Stomach (tissue), 9 donors: Measurements from ENCODE around the gene RNF2. TPM values are rescaled to one million over a fixed set of nuclear protein-coding genes. Genes with fewer than 3 reads are reported as not detected.

ENCODE experiments used
- DNase-seq, 2 donors: peaks; one replicate each; pipeline versions ENCODE4 v3.0.0 to v3.0.0-alpha.2; 2013 to 2019
- H3K27ac ChIP-seq, 5 donors: fragments of 200-600 bp in 4 of 5; sonication (generic) in 4 of 5; one replicate each; pipeline ENCODE4 v1.5.1; 2013 to 2019; ENCODE audit warnings: mild to moderate bottlenecking in 1 of 5, moderate library complexity in 1 of 5
- H3K27me3 ChIP-seq, 3 donors: fragments of 200-600 bp; sonication (generic); one replicate each; pipeline ENCODE4 v1.5.1; 2017 to 2019; ENCODE audit warnings: mixed run types in 1 of 3
- H3K36me3 ChIP-seq, 4 donors: fragments of 200-600 bp; sonication (generic); 1 replicate in 3 of 4; 2 replicates in 1 of 4; pipeline ENCODE4 v1.5.1; 2016 to 2019
- H3K4me1 ChIP-seq, 4 donors: fragments of 200-600 bp; sonication (generic); one replicate each; pipeline ENCODE4 v1.5.1; 2016 to 2019
- H3K4me3 ChIP-seq, 4 donors: fragments of 200-600 bp; sonication (generic) in 3 of 4; one replicate each; pipeline ENCODE4 v1.5.1; 2016 to 2019; ENCODE audit warnings: mild to moderate bottlenecking in 1 of 4
- H3K9me3 ChIP-seq, 4 donors: fragments of 200-600 bp; sonication (generic); one replicate each; pipeline ENCODE4 v1.5.1; 2016 to 2019
- CTCF ChIP-seq, 7 experiments: fragments of 450-650 bp in 4 of 7; fragments of 200-600 bp in 3 of 7; sonication (generic) in 3 of 7; IDR thresholded peaks; one replicate each; pipeline ENCODE4 v1.5.1; 2016 to 2019; ENCODE audit warnings: antibody characterized with exemption in 7 of 7, control low read depth in 2 of 7, mild to moderate bottlenecking in 1 of 7
- EP300 ChIP-seq: sonication (generic); formaldehyde crosslinking; IDR thresholded peaks from one replicate; pipeline ENCODE4 v1.6.1; 2017; ENCODE audit warnings: antibody characterized with exemption
- POLR2A ChIP-seq, 4 donors: fragments of 450-650 bp; IDR thresholded peaks; one replicate each; pipeline ENCODE4 v1.6.1; 2016; ENCODE audit warnings: antibody characterized with exemption in 4 of 4, control low read depth in 2 of 4, mild to moderate bottlenecking in 1 of 4, moderate library complexity in 1 of 4
- POLR2AphosphoS5 ChIP-seq, 3 donors: sonication (generic); formaldehyde crosslinking; IDR thresholded peaks; one replicate each; pipeline ENCODE4 v1.6.1; 2016; ENCODE audit warnings: antibody characterized with exemption in 3 of 3
- WGBS, 5 donors: extraction: QIAGEN DNeasy Blood & Tissue Kit in 3 of 5; methylation state at CpG; one replicate each; pipeline versions ENCODE4 v1.1.5 to v1.1.7; 2013 to 2018; 5-methylcytosine and 5-hydroxymethylcytosine counted together
- intact Hi-C: fragments of 100-400 bp; cut with DNase I; formaldehyde crosslinking; loops from one replicate; pipeline ENCODE4 v1.15.1; 2023; ENCODE audit warnings: low total_unique reads
- polyA plus RNA-seq, 3 donors: library from polyadenylated mRNA; stranded (reverse); fragments of 200-250 nt; gene quantifications; one replicate each; pipeline ENCODE4 v1.2.3, GENCODE V29; 2013
- total RNA-seq, 5 donors: library from RNA; depleted of rRNA; stranded (reverse); fragments of >200 nt; gene quantifications; one replicate each; pipeline versions ENCODE4 v1.1.0 to v1.2.3, GENCODE V29; 2014 to 2016
- donor health status: healthy with polysubstance abuse.
- donor health status: Bipolar disorder and iron deficiency.
- donor health status: healthy.

RNF2 gene
- total and polyA plus RNA-seq, 8 donors: 0.29 to 76.1 (median 6.4) TPM

- no peak for DNase-seq
- intact Hi-C loops: no loop called here
- H3K27ac ChIP-seq: no peak overlapping the region
- no peaks in the 10 kb centered on the region for H3K36me3 ChIP-seq
- no peaks in the 10 kb centered on the region for H3K27me3 ChIP-seq
- WGBS, 5 donors: 75 to 86% (median 78%) methylated on average over 1 of the region's 1 CpG
- TF ChIP-seq POLR2A (IDR thresholded peaks at IDR 0.05) (no peak), POLR2AphosphoS5 (IDR thresholded peaks at IDR 0.05) (no peak), CTCF (IDR thresholded peaks at IDR 0.05) (no peak), EP300 (no peak)
- no peaks in the 10 kb centered on the region for H3K4me1 ChIP-seq
- H3K9me3 ChIP-seq: no peaks in the 10 kb centered on the region
- H3K4me3 ChIP-seq: no peak overlapping the region
Observed at GRCh38 chr1:185035258-185035657, 10.1 kb upstream of the RNF2 start.

- WGBS, 5 donors: 82 to 91% (median 85%) methylated on average over 7 of the region's 7 CpGs
- TF ChIP-seq POLR2AphosphoS5 (IDR thresholded peaks at IDR 0.05) (no peak), POLR2A (IDR thresholded peaks at IDR 0.05) (no peak), CTCF (IDR thresholded peaks at IDR 0.05) (no peak), EP300 (no peak)
- H3K36me3 ChIP-seq: no peaks in the 10 kb centered on the region
- H3K4me3 ChIP-seq: no peak overlapping the region
- intact Hi-C loops: no loop called here
- H3K27ac ChIP-seq: no peak overlapping the region
- no peaks in the 10 kb centered on the region for H3K4me1 ChIP-seq
- no peak for DNase-seq
- no peaks in the 10 kb centered on the region for H3K27me3 ChIP-seq
- no peaks in the 10 kb centered on the region for H3K9me3 ChIP-seq
Observed at GRCh38 chr1:185038813-185039376, 6.5 kb upstream of the RNF2 start.

- no peaks in the 10 kb centered on the region for H3K27me3 ChIP-seq
- H3K4me1 ChIP-seq: peaks cover 0 to 6% (median 2%) of the 10 kb centered on the region in 4 donors
- no peaks in the 10 kb centered on the region for H3K9me3 ChIP-seq
- intact Hi-C loops: no loop called here
- H3K4me3 ChIP-seq: no peak overlapping the region
- no peak for DNase-seq
- no peak overlapping the region for H3K27ac ChIP-seq
- 83 to 88% (median 85%) methylated on average over 4 of the region's 4 CpGs for WGBS, 5 donors
- no peaks in the 10 kb centered on the region for H3K36me3 ChIP-seq
- TF ChIP-seq EP300 (no peak), POLR2AphosphoS5 (IDR thresholded peaks at IDR 0.05) (no peak), POLR2A (IDR thresholded peaks at IDR 0.05) (no peak), CTCF (IDR thresholded peaks at IDR 0.05) (no peak)
Observed at GRCh38 chr1:185039726-185040407, 5.5 kb upstream of the RNF2 start.

- intact Hi-C loops: no loop called here
- WGBS, 5 donors: 41 to 79% (median 66%) methylated on average over 1 of the region's 1 CpG
- peaks cover 0 to 7% (median 3%) of the 10 kb centered on the region in 4 donors for H3K4me1 ChIP-seq
- no peak overlapping the region for H3K4me3 ChIP-seq
- DNase-seq: no peak
- TF ChIP-seq POLR2A (IDR thresholded peaks at IDR 0.05) (no peak), POLR2AphosphoS5 (IDR thresholded peaks at IDR 0.05) (no peak), EP300 (no peak), CTCF (IDR thresholded peaks at IDR 0.05) (no peak)
- no peak overlapping the region for H3K27ac ChIP-seq
- H3K36me3 ChIP-seq: no peaks in the 10 kb centered on the region
- H3K9me3 ChIP-seq: no peaks in the 10 kb centered on the region
- H3K27me3 ChIP-seq: no peaks in the 10 kb centered on the region
Observed at GRCh38 chr1:185040408-185040735, 5.0 kb upstream of the RNF2 start.
